ENCODE measurements around the gene BABAM2.
A peak's percentile ranks its signal among the peaks of the same experiment; 100 is the strongest.
"Not testable (repeated sequence)": the region's sequence is repeated elsewhere in the genome, so short reads cannot be mapped to it uniquely, and the experiment has no call there.

Gene BABAM2

DNA sequence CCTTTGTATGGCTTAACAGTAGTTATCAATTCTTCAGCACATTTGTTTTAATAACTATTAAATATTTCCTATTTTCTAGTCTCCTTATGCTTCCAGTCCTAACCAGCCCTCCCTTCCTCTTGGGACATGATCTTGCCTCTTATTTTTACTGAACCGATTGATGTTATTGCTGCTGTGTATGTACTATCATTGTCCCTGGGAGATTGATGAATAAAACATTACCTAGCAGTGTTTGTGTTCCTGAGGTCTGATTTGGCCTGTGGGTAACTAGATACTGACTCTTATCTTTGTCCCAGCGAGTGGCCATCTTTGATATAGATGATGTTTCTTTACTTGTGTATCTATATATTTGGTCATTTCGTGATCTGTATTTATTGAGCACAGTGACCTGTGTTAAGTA, 192.9 kb downstream of the BABAM2 start:
- no peak for DNase-seq

DNA sequence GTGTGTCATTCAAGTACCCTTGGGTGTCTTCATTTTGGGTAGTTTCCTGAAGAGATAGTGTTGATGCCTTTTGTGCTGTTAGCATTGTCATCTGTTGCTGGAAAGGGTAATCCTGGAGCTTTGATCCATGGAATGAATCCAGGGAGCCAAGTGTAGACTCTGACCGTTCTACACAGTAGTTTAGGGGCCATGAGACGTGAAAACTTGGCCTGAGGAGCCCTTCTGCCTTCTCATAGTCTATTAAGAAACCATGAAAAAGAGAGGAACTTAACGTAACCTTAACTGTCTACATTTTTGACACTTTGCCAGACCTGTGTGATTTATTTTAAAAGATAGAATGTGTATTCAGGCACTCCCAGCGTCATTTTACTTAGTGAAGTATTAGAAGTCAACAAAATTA, 194.0 kb downstream of the BABAM2 start:
- DNase-seq: peak; percentile 51

DNA sequence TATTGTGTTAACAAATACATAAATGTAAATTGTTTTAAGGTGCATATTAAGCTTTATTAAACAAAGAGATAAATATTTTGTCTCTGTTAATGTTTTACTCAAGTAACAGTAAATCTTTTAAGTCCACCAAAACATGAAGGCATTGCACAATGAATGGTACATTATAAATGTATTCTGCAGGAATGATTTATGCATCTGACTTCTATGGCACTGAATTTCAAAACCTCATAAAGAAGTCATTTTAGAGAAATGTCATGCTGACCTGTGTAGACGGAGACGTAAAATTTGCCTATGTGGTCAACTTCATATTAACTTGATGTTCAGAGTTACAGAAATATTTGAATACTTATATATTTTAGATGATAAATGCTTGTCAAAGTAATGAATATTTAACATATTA, 194.7 kb downstream of the BABAM2 start:
- peak; percentile 51 for DNase-seq

DNA sequence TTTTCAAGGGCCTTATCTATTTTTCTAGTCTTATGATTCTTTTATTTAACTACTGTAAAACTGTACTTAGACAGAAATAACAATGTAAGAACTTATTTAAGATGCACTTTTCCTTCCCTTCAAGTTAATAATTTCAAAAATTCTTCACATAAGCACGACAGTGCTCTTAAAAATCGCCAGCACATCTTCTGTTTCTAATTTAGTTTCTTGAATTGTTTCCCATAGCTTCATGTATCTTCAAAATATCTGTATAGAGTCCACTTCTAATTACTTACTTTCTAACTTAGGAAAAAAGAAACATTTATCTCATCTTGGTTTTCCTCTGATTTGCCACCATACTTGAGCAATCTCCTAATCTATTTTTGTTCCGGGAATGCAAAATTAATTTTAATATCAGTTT, 196.1 kb downstream of the BABAM2 start:
- DNase-seq: no peak

DNA sequence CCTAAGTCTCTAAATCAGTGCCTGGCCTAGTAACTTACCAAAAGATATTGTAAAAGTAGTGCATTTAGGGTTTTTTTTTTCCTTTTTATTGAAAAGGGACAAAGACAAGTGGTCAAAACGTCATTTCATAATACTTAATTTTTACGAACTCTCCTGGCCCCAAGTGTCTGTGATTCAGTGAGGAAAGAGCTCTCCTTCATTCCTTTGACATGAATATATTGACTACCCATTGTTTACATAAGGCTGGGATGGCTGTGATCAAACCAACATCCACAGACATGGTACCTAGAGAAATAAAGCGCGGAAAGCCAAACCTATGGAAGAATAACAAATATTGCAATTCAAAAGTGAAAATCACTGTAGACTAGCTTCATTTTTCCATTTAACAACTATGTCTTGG, 198.4 kb downstream of the BABAM2 start:
- DNase-seq: peak; percentile 71

DNA sequence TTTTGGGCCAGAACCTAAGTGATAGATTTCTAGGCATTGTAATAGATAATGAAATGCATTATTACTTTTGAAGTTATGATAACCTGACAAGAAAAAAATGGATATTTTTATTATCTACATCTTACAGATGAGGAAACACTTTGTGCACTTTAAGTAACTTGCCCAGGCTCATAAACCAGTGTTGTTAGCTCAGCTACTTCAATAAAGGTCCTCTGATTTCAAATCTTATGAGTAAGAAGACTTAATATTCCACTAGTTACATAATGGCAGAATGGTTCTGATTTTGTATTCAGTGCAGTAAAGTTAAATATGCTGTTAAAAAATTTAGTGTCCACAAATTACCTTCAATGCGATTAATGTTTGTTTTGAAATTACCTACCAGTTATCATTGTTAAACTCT, 199.0 kb downstream of the BABAM2 start:
- no peak for DNase-seq

DNA sequence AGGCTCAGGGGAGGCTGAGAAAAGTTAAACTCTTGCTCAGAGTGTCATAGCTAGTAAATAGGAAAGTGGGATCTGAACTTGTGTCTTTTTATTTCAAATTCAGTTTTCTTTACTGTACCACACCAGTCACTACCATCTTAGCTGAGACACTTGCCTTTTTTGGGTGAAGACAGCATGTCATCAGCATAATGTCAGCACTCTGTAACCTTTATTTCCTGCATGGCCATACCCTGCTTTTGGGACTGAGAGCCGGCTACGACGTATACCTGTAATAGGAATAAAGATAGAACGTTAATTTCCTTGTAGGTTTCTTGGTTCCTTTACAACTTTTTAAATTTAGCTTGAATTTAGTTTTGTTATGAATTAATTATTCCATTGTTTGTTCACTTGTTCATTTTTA, 202.8 kb downstream of the BABAM2 start:
- DNase-seq: no peak

DNA sequence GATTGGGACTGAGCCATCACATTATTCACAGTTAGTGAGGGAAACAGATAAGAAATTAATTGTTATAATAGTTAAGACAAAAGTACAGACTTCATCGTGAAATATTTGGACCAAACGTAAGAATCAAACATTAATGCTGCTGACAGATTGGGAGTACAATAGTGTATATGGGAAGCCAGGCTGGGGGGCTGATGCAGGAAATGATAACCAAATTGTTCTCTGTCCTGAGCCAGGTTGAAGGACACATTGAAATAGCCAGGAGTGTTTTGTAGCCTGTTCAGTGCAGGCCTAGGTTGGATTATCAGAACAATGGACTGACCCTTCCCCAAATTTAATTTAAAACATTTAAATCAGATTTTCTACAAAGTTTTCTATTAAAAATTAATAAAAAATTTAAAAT, 203.2 kb downstream of the BABAM2 start:
- DNase-seq: no peak

DNA sequence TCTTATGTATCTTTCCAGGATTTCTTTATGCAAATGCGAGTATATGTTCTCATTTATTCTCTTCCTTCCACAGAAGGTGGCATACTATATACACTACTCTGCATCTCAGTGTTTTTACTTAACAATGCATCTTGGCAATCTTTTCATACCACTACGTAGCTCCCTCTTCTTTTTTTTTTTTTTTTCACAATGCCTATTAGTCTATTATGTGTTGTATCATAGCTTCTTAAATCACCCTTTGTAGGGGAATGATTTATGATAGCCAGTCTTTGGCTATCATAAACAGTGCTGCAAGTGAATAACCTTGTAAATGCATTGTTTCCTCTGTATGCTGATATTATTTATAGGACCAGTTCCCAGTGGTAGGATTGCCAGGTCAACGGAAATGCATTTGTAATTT, 204.2 kb downstream of the BABAM2 start:
- peak; percentile 71 for DNase-seq

DNA sequence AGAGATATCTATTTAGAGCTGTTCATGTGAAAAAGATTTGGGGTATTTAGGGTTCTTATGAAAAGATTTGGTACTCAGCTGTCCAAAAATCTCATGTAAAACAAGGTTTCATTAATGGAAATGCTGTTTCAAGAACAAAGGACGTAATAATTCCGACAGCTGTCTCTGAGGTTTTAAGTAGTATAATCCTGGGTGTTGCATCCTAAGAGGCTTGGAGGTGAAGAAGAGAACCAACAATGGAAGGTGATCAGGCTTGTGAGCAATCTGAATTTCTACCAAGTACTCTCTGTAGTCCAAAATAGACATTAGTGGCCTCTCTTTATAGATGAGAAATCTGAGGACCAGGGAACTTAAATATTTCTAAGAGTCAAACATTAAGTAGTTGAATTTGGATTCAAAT, 205.1 kb downstream of the BABAM2 start:
- DNase-seq: no peak

DNA sequence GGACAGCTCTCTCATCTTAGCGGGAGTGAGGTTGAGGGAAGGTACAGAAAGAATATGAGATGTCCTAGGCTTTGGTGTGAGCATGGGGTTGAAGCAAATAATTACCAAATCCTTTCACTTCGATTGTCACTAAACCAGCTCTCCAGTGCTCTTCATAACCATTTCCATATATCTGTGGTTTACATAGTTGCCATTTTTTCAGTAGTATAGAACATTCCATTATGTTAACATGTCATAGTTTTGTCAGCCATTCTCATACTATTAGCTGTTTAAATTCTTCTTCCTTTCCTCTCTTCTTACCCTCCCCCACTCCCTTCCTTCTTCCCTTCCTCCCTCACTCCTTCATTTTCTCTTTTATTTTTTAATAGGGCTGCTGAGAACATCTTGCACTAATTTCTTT, 205.9 kb downstream of the BABAM2 start:
- peak; percentile 89 for DNase-seq

DNA sequence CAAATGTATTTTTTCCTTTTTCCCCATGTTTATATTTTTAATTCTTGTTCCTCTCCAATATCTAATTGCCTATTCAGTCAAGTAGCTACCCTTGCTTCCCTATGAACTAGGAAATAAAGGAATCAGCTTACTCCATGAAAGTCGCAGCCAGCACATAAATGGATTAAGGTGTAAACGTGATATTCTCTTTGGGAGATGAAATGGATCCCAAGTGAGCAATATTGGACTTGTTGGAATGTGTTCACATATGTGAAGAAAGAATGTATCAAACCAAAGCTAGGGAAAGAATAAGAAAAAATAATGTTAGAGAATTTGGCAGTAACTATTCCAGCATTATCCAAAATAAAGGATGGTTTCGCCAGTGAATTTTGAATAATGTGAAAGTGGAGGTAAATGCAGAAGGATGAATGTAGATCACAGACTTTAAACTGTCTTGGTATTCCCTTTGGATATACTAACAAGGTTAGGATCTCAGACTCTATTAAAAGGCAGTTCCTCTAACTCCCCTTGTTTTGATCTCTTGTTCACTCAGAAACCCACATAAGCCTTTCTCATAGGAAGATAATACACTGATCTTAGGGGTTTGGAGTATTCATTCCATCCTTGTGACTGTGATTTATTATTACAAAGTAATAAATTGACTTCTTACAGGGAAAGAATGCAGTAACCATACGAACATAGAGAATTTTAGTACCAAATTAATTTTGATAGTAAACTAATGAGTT, 208.1 kb downstream of the BABAM2 start:
- DNase-seq: peak; percentile 43

DNA sequence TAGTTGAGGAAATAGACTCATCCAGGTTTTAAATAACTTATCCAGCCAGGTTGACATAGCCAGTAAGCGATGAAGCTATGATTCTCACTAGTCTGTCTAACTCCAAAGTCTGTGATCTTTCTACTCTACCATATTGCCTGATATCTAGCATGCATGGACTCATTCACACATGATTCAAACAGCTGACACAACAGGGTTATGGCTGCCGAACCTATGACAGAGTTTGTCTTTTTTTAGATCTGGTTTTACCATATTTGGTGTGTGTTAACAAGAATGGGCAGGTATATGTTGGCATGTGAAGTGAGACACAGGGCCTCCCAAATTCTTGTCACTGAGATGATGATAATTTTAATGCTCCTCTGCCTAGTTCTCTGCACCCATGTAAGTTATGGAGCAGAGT, 210.6 kb downstream of the BABAM2 start:
- DNase-seq: no peak

DNA sequence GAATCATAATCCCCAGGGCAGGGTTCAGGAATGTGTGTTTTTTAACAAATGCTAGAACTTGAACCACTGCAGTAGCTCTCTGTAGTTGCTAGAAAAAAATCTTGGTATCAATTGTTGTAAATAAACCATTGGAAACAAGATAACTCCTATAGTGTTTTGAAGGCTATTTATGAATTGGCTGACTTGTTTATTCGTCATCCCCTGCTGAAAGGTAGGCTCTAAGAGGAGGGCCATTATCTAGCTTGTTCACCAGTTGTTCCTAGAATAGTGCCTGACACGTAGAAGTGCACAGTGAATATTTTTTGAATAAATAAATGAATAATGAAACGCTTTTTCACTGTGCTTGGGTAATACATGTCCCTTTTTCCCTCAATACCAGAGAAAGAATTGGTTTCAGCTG, 211.4 kb downstream of the BABAM2 start:
- peak; percentile 4 for DNase-seq

DNA sequence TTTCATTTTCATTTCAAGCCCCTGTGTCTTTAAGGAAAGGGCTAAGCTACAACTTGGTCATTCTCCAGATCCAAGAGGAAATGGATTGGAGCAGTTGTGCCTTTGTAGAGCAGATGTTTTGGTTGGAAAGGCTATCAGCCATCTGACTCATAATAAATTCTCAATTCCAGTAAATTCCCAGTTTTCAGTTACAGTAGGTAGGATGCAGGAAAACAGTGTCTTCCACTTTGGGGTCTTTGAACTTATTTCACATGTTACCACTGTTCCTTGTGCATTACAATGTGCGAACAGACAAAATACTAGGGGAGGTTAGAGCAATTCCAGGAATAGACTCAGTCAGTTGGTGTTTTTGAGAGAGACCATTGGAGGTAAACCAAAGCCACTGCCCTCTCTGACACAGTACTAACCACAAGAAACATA, 211.9 kb downstream of the BABAM2 start:
- peak; percentile 89 for DNase-seq

DNA sequence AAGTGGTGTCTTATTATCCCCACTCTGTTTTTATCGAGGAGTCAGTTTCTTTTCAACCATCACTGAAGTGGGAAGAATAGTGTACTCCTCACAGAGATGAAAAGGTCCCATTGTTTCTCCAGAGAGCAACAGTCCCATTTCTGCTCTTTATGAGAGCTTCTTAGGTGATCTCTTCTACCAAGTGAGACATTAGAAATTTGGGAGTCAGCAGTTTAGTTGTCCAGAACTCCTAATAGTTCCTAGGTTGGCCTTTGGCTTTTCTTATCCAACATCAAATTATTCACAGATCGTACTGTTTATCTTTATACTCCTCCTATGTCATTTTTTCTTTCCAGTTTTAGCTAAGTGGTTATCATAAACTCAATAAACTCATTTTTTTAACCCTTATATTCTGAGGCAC, 213.1 kb downstream of the BABAM2 start:
- no peak for DNase-seq

DNA sequence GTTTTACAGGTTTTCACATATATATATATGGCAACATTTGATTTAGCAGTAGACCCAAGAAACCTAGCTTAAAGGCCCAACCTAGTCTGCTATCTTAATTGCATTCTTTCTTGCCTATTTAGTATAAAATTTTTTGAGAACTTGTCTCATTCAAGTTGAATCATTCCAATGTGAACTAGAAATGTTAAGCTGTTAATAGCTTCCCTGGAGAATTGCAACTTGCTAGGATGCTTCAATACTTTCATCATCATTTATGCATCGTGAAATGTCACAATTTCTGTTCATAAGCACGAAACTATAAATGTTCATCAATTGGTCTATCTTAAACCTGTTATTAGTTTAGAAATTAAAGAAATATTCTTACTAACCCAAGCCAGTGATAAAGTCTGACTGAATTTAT, 217.6 kb downstream of the BABAM2 start:
- peak; percentile 65 for DNase-seq

DNA sequence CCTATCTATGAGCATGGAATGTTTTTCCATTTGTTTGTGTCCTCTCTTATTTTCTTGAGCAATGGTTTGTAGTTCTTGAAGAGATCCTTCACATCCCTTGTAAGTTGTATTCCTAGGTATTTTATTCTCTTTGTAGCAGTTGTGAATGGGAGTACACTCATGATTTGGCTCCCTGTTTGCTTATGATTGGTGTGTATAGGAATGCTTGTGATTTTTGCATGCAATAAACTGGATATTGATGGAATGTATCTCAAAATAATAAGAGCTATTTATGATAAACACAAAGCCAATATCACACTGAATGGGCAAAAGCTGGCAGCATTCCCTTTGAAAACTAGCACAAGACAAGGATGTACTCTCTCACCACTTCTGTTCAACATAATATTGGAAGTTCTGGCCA, 223.2 kb downstream of the BABAM2 start:
- not testable (repeated sequence) for DNase-seq

DNA sequence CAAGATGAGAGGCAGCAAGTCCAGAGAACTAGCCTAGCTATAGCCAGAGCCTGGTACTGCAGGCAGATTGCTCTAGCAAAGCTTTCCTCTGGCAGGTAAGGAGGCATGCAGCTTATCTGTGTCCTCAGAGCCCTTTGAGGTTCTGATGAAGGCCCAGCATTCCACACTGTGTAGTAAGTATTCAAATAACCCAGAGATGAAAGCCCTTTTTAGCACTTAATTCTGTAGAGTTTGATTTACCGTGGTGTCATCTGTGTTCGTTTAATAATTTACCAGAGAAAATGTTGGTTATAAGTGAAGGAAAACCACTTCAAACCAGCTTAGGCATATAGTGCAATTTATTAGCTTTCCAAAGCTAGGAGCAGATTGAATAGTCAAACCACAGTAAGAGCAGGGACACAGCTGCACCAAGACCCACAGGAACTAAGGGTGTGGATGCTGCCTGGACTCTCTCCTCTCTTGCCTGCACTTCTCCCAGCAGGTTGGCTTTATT, 226.6 kb downstream of the BABAM2 start:
- peak; percentile 70 for DNase-seq

DNA sequence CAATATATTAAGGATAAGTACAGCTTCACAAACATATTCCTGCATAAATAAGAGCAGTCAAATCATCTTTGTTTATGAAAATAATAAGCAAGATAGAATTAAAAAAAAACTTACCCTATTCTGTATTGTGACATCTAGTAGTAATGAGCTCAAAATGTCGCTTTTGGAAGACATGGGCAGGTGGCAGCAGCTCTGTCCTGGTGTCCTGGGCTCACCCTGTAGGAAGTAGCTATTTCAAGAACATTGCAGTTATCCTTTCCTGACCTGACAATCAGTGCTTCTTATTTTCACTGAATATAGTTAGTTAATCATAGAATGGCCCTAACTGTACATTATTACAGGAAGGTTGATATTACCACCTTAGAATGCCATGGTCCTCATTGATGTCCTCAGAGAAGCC, 229.1 kb downstream of the BABAM2 start:
- DNase-seq: no peak

DNA sequence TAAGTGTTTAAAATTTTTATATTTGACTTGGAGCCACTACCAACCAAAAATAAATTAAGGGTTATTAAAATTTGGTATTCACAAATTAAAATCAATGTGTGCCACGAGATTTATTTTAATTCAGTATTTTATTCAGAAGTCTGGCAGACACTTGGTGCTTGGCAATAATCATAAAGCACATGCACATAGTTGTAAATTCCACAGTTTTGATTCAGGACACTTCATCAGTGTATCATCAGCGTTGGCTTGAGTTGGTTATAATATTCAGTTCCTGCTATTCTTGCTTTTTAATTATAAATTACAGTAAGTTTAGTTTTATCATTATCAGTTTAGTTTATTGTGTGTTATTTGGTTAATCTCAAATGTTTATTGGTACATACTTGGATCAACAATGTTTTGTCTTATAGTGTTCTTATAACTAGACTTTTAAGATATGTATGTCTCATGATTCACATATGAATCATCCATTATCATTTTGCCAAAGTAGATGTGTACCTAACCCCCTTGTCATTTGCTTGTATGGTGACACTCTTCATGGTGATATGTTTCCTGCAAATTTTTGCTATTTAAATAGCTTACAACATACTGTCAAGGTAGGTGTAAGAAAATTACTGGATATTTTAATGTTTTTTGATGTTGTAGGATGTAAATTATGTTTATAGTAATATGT, 237.9 kb downstream of the BABAM2 start:
- peak; percentile 39 for DNase-seq

DNA sequence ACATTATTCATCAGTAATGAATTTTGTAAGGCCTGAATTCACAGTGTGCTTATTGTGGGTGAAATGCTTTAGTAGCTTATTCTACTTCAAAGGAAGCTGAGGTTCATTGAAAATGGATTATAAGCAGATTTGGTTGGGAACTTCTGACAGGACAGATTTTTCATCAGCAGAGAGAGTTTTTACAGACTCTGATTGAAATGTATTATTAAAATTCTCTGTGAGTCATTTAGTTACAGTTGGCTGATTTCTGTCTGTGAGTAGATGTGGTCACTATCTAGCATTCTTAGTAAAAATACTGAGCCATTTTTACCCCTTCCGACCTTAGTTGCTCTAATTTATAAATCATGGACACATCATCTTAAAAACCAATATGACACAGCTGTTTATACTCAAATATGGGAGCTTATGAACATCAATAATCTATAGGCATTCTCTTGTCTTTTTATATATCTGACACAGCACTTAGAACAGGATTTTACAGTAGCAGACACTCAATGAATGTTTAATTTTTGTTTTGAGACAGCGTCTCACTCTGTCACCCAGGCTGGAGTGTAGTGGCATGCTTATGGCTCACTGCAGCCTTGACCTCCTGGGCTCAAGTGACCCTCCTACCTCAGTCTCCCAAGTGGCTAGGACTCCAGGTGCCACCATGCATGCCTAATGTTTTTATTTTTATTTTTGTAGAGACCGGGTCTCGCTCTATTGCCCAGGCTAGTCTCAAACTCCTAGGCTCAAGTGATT, 239.6 kb downstream of the BABAM2 start:
- DNase-seq: peak; percentile 81

DNA sequence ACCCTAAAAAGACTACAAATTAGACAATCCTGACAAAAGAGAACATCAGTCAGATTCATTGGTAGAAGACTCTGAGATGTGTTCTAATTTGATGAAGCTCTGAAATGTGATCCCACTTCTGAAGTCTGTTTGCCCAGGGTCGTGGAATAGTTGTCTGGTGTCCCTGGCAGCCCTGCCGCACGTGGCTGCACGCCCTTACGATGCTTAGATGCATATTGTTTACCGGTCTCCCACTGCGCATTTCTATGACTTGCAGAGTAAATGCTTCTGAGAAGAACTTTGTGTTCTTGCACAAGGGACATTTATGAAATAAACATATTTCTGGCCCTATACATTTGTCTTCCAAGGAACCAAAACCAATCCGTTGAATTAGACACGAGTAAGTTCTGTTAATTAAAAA, 243.2 kb downstream of the BABAM2 start:
- no peak for DNase-seq

Data from fibroblast of skin of abdomen (primary cell).